H1 (cell line): Measurements from ENCODE around the gene KIF1C. TPM values are rescaled to one million over a fixed set of nuclear protein-coding genes. Genes with fewer than 3 reads are reported as not detected.

Source experiments
- CTCF ChIA-PET: fragments of 300-600 bp; sonication (Branson Sonifier 250); formaldehyde crosslinking; loops from one replicate; lab custom pipeline; 2021; ENCODE audit not compliant: partially characterized antibody; lab: Charles Lee
- POLR2A ChIA-PET: fragments of 300-600 bp; sonication (Branson Sonifier 250); formaldehyde crosslinking; loops from one replicate; lab custom pipeline; 2021; ENCODE audit warnings: inconsistent platforms; ENCODE audit not compliant: partially characterized antibody; lab: Charles Lee
- DNase-seq, 2 experiments: peaks; one replicate each; pipeline versions ENCODE4 v3.0.0 to v3.0.0-alpha.2; 2010 to 2022; ENCODE audit warnings: low spot score in 2 of 2, low read depth in 1 of 2, mixed read lengths in 1 of 2
- FAIRE-seq: peaks from 2 replicates; lab custom pipeline; 2011; peaks lifted over from hg19 to GRCh38; lab: Jason Lieb, UNC
- H2AFZ ChIP-seq: 2 replicates; pipeline ENCODE4 v1.8.1; 2012; ENCODE audit warnings: low read length, inconsistent platforms
- H2AK5ac ChIP-seq: 2 replicates; pipeline ENCODE4 v1.6.1; 2013; ENCODE audit warnings: low read depth, low read length
- H2BK120ac ChIP-seq: replicated peaks from 2 replicates; pipeline ENCODE3; 2013; ENCODE audit warnings: low read depth, low read length, inconsistent platforms
- H2BK12ac ChIP-seq: 2 replicates; pipeline ENCODE4 v1.6.1; 2013; ENCODE audit warnings: low read depth, low read length
- H2BK15ac ChIP-seq: 2 replicates; pipeline ENCODE4 v1.6.1; 2013; ENCODE audit warnings: low read length
- H2BK20ac ChIP-seq: 2 replicates; pipeline ENCODE4 v1.6.1; 2013; ENCODE audit warnings: low read length
- H2BK5ac ChIP-seq: 2 replicates; pipeline ENCODE4 v1.6.1; 2013; ENCODE audit warnings: low read depth, low read length
- H3K14ac ChIP-seq: 2 replicates; pipeline ENCODE4 v1.6.1; 2013; ENCODE audit warnings: inconsistent platforms; ENCODE audit not compliant: insufficient read length
- H3K18ac ChIP-seq: 2 replicates; pipeline ENCODE4 v1.6.1; 2013; ENCODE audit warnings: low read length; ENCODE audit errors: extremely low read depth
- H3K23ac ChIP-seq: 2 replicates; pipeline ENCODE4 v1.6.1; 2013; ENCODE audit warnings: inconsistent platforms; ENCODE audit not compliant: insufficient read length
- H3K23me2 ChIP-seq: 2 replicates; pipeline ENCODE4 v1.6.1; 2013; ENCODE audit warnings: low read depth, low read length
- H3K27ac ChIP-seq: 2 replicates; pipeline ENCODE4 v1.6.1; 2011; ENCODE audit warnings: low read depth, low read length, inconsistent platforms
- H3K27me3 ChIP-seq, 4 experiments: replicated peaks in 1 of 4; 1 replicate in 1 of 4; 2 replicates in 3 of 4; pipeline versions ENCODE4 v1.6.1 to v1.8.1; 2011 to 2013; ENCODE audit warnings: low read length in 3 of 4, mild to moderate bottlenecking in 3 of 4, inconsistent platforms in 2 of 4, mixed read lengths in 2 of 4, moderate library complexity in 1 of 4; ENCODE audit not compliant: control insufficient read depth in 3 of 4, insufficient read depth in 3 of 4; ENCODE audit errors: extremely low read depth in 1 of 4
- H3K36me3 ChIP-seq, 4 experiments: 2 replicates each; pipeline versions ENCODE4 v1.6.1 to v1.8.1; 2011 to 2013; ENCODE audit warnings: mild to moderate bottlenecking in 4 of 4, low read length in 3 of 4, moderate library complexity in 2 of 4, control low read depth in 1 of 4, inconsistent platforms in 1 of 4; ENCODE audit not compliant: insufficient read depth in 4 of 4, control insufficient read depth in 2 of 4
- H3K4ac ChIP-seq: replicated peaks from 2 replicates; pipeline ENCODE3; 2013; ENCODE audit warnings: low read length, low read depth, mixed read lengths, inconsistent platforms; ENCODE audit not compliant: insufficient read length
- H3K4me1 ChIP-seq, 4 experiments: replicated peaks in 1 of 4; 1 replicate in 1 of 4; 2 replicates in 3 of 4; pipeline versions ENCODE4 v1.6.1 to v1.8.1; 2011 to 2013; ENCODE audit warnings: low read length in 3 of 4, inconsistent platforms in 2 of 4, mixed read lengths in 1 of 4; ENCODE audit not compliant: insufficient read depth in 4 of 4, control insufficient read depth in 3 of 4
- H3K4me2 ChIP-seq, 2 experiments: 2 replicates each; pipeline versions ENCODE4 v1.6.1 to v1.8.1; 2011 to 2013; ENCODE audit warnings: low read depth in 2 of 2, low read length in 2 of 2, control low read depth in 1 of 2, inconsistent platforms in 1 of 2, mild to moderate bottlenecking in 1 of 2; ENCODE audit not compliant: insufficient read depth in 1 of 2
- H3K4me3 ChIP-seq, 4 experiments: fragments of 200-600, 300-600 bp in 1 of 4; sonication (generic), shearing (Covaris generic), sonication (Bioruptor Twin) in 1 of 4; 2 replicates each; pipeline versions ENCODE4 v1.5.1 to v1.8.1; 2011 to 2016; ENCODE audit warnings: low read length in 4 of 4, low read depth in 3 of 4, control low read depth in 2 of 4, inconsistent platforms in 2 of 4, mild to moderate bottlenecking in 2 of 4, mixed read lengths in 1 of 4, moderate library complexity in 1 of 4; ENCODE audit not compliant: insufficient read depth in 2 of 4; ENCODE audit errors: extremely low read depth in 1 of 4
- H3K56ac ChIP-seq: replicated peaks from 2 replicates; pipeline ENCODE3; 2013; ENCODE audit warnings: low read depth, mild to moderate bottlenecking, mixed read lengths, low read length, inconsistent platforms; ENCODE audit not compliant: insufficient read length
- H3K79me1 ChIP-seq: 2 replicates; pipeline ENCODE4 v1.6.1; 2013; ENCODE audit warnings: low read depth, low read length, control low read depth
- H3K79me2 ChIP-seq, 2 experiments: 2 replicates each; pipeline versions ENCODE4 v1.6.1 to v1.8.1; 2012 to 2013; ENCODE audit warnings: low read length in 2 of 2, mild to moderate bottlenecking in 2 of 2, inconsistent platforms in 1 of 2; ENCODE audit not compliant: insufficient read depth in 2 of 2, control insufficient read depth in 1 of 2
- H3K9ac ChIP-seq, 4 experiments: replicated peaks in 1 of 4; 1 replicate in 1 of 4; 2 replicates in 3 of 4; pipeline versions ENCODE4 v1.6.1 to v1.8.1; 2011 to 2013; ENCODE audit warnings: low read depth in 3 of 4, low read length in 3 of 4, control low read depth in 2 of 4, mild to moderate bottlenecking in 2 of 4, moderate library complexity in 2 of 4, inconsistent platforms in 1 of 4; ENCODE audit errors: extremely low read depth in 1 of 4
- H3K9me3 ChIP-seq, 2 experiments: 2 replicates each; pipeline versions ENCODE4 v1.6.1 to v1.8.1; 2012 to 2013; ENCODE audit warnings: mild to moderate bottlenecking in 2 of 2, moderate library complexity in 2 of 2, control low read depth in 1 of 2, inconsistent platforms in 1 of 2, low read depth in 1 of 2, low read length in 1 of 2, mixed read lengths in 1 of 2; ENCODE audit not compliant: insufficient read depth in 2 of 2
- H4K20me1 ChIP-seq, 2 experiments: replicated peaks in 1 of 2; 2 replicates each; pipeline versions ENCODE3 to v1.8.1; 2011 to 2013; ENCODE audit warnings: inconsistent platforms in 2 of 2, low read length in 2 of 2, mild to moderate bottlenecking in 1 of 2; ENCODE audit not compliant: insufficient read depth in 2 of 2, control insufficient read depth in 1 of 2
- H4K5ac ChIP-seq: 2 replicates; pipeline ENCODE4 v1.6.1; 2013; ENCODE audit warnings: low read length, low read depth, mixed read lengths, inconsistent platforms; ENCODE audit not compliant: insufficient read length
- H4K8ac ChIP-seq: 2 replicates; pipeline ENCODE4 v1.8.0; 2013; ENCODE audit warnings: mild to moderate bottlenecking, moderate library complexity, low read length, inconsistent platforms; ENCODE audit not compliant: insufficient read depth; ENCODE audit errors: extremely low read depth
- H4K91ac ChIP-seq: replicated peaks from 2 replicates; pipeline ENCODE3; 2013; ENCODE audit warnings: low read length, mixed read lengths, inconsistent platforms; ENCODE audit not compliant: insufficient read length
- EGR1 ChIP-seq: IDR thresholded peaks from 2 replicates; pipeline ENCODE4 v1.6.1; 2011; ENCODE audit warnings: low read depth, low read length, borderline replicate concordance
- HDAC2 ChIP-seq, 2 experiments: fragments of 300-600 bp in 1 of 2; sonication (generic) in 1 of 2; IDR thresholded peaks; 2 replicates each; pipeline ENCODE4 v1.6.1; 2011 to 2012; ENCODE audit warnings: low read depth in 2 of 2, low read length in 2 of 2, mild to moderate bottlenecking in 2 of 2, moderate library complexity in 2 of 2, borderline replicate concordance in 1 of 2, inconsistent platforms in 1 of 2
- JUN ChIP-seq: IDR thresholded peaks from 2 replicates; pipeline ENCODE4 v1.6.1; 2011; ENCODE audit warnings: low read depth, mild to moderate bottlenecking, improper control_type of control experiment, low read length
- MAX ChIP-seq: IDR thresholded peaks from 2 replicates; pipeline ENCODE4 v1.6.1; 2012; ENCODE audit warnings: inconsistent platforms
- NRF1 ChIP-seq: IDR thresholded peaks from 2 replicates; pipeline ENCODE4 v1.6.1; 2011; ENCODE audit warnings: mild to moderate bottlenecking, low read depth, low read length, improper control_type of control experiment
- SAP30 ChIP-seq: fragments of 300-600 bp; sonication (generic); IDR thresholded peaks from 2 replicates; pipeline ENCODE4 v1.7.1; 2012; ENCODE audit warnings: low read length, moderate library complexity, mild to moderate bottlenecking, inconsistent platforms; ENCODE audit not compliant: insufficient read depth, insufficient replicate concordance
- SIX5 ChIP-seq: IDR thresholded peaks from 2 replicates; pipeline ENCODE4 v1.6.1; 2011; ENCODE audit warnings: mild to moderate bottlenecking, low read depth, low read length
- SP1 ChIP-seq: IDR thresholded peaks from 2 replicates; pipeline ENCODE4 v1.6.1; 2011; ENCODE audit warnings: low read depth, low read length
- SP4 ChIP-seq: IDR thresholded peaks from 2 replicates; pipeline ENCODE4 v1.6.1; 2012; ENCODE audit warnings: low read length, inconsistent platforms
- YY1 ChIP-seq: IDR thresholded peaks from 2 replicates; pipeline ENCODE4 v1.6.1; 2011; ENCODE audit warnings: low read depth, mild to moderate bottlenecking, low read length
- ZNF274 ChIP-seq: IDR thresholded peaks from 2 replicates; pipeline ENCODE4 v1.7.0; 2012; ENCODE audit warnings: low read length, borderline replicate concordance; ENCODE audit errors: extremely low read depth
- WGBS, 2 experiments: shearing (Covaris generic) in 1 of 2; methylation state at CpG; one replicate each; pipeline versions ENCODE4 v1.1.6 to v1.1.7; 2013 to 2015; ENCODE audit warnings: low lambda C conversion rate in 2 of 2, mixed read lengths in 2 of 2, inconsistent platforms in 1 of 2, low coverage in 1 of 2, missing lambda C conversion rate in 1 of 2; ENCODE audit not compliant: insufficient replicate concordance in 2 of 2, insufficient coverage in 1 of 2, insufficient read length in 1 of 2; ENCODE audit errors: extremely low coverage in 1 of 2, missing lambda C conversion rate in 1 of 2; 5-methylcytosine and 5-hydroxymethylcytosine counted together
- polyA plus RNA-seq, 7 experiments: library from polyadenylated mRNA; depleted of rRNA in 3 of 7; stranded (reverse) in 5 of 7; unstranded in 2 of 7; fragments of >200 nt in 5 of 7; fragments of 200-250 nt in 2 of 7; gene quantifications; 1 replicate in 5 of 7; 2 replicates in 1 of 7; 4 replicates in 1 of 7; pipeline versions ENCODE4 v1.2.1 to v1.2.3, GENCODE V29; 2011 to 2013; ENCODE audit warnings: missing spikeins in 2 of 7, mixed read lengths in 2 of 7
- total RNA-seq: library from RNA; stranded (reverse); fragmentation: NEBNext Ultra II Directional; extraction: Animal tissue kit (Norgen Biotek cat#: 25700); gene quantifications from 2 replicates; pipeline ENCODE4 v1.2.1, GENCODE V29; 2021

The KIF1C gene
- total and polyA plus RNA-seq, 2 of the 8 experiments (the other 6 are each of a cell fraction or from before 2014, with no cell fraction given), result 14.3 to 114 TPM

- H4K8ac ChIP-seq, result no peak overlapping the region
- ChIA-PET POLR2A (interaction anchor here (0.9 to 2.3 kb wide), 6 partner anchors 9 to 64 kb away, joined by 3 to 7 read pairs (median 3); partner anchors contain the start of gene SPAG7), CTCF (interaction anchor here (0.6 to 11.5 kb wide), 13 partner anchors 8 to 53 kb away, joined by 3 to 102 read pairs (median 5); partner anchors contain the start of gene CAMTA2)
- H4K91ac ChIP-seq, result no peak overlapping the region
- DNase-seq (peak; percentile 47 to 94), FAIRE-seq (peak; percentile 84)
- H2BK20ac ChIP-seq, result no peak overlapping the region
- H3K27ac ChIP-seq, result no peak overlapping the region
- no peaks in the 10 kb centered on the region; a peak in 1 of 7 replicates for H3K4me1 ChIP-seq
- H2BK12ac ChIP-seq, result no peak overlapping the region
- H3K9ac ChIP-seq, result no peak overlapping the region
- no peak overlapping the region for H4K5ac ChIP-seq
- H3K27me3 ChIP-seq, result peaks cover 0 to 14% (median 1%) of the 10 kb centered on the region in 4 experiments; a peak in 5 of 7 replicates
- H2BK5ac ChIP-seq, result no peak overlapping the region
- no peaks in the 10 kb centered on the region for H3K9me3 ChIP-seq
- H2AK5ac ChIP-seq, result no peak overlapping the region
- H3K4me2 ChIP-seq, result peak overlapping the region; percentile 42 to 83; a peak in 3 of 4 replicates
- no peaks in the 10 kb centered on the region for H4K20me1 ChIP-seq
- peak overlapping the region; percentile 86 for H2AFZ ChIP-seq
- H3K56ac ChIP-seq, result no peak overlapping the region
- H3K4me3 ChIP-seq, result peak overlapping the region; percentile 15 to 55 (median 28); a peak in 6 of 8 replicates
- H3K36me3 ChIP-seq, result no peaks in the 10 kb centered on the region
- no peak overlapping the region for H3K14ac ChIP-seq
- no peak overlapping the region; the same call in 1 of the 2 replicates for H3K18ac ChIP-seq
- no peak overlapping the region; the same call in 1 of the 2 replicates for H2BK15ac ChIP-seq
- H3K4ac ChIP-seq, result no peak overlapping the region
- H3K79me1 ChIP-seq, result no peaks in the 10 kb centered on the region
- no peak overlapping the region for H3K23ac ChIP-seq
- H3K23me2 ChIP-seq, result peaks cover 4% of the 10 kb centered on the region; the same call in 1 of the 2 replicates
- WGBS, 2 experiments, result 15% methylated on average over 23 of the region's 48 CpGs; no CpG with 5 or more reads in 1 of the 2 experiments
- no peak overlapping the region for H2BK120ac ChIP-seq
- no peaks in the 10 kb centered on the region for H3K79me2 ChIP-seq
- TF ChIP-seq ZNF274 (no peak), SP4 (no peak), SIX5 (no peak), NRF1 (no peak), HDAC2 (IDR thresholded peaks at IDR 0.05; ENCODE audit: borderline replicate concordance in 1 of 2, low read depth in 2 of 2, low read length in 2 of 2) (peak in 1 of 2 experiments; percentile 65; a peak in 1 of 4 replicates), YY1 (no peak), JUN (no peak), EGR1 (no peak), SAP30 (no peak), MAX (peak; percentile 41; the same call in 1 of the 2 replicates), SP1 (no peak)
Measured at GRCh38 chr17:5031365-5032082, 33.8 kb downstream of the KIF1C start.
